ENCODE results near the gene MYBPC3.

DNA sequence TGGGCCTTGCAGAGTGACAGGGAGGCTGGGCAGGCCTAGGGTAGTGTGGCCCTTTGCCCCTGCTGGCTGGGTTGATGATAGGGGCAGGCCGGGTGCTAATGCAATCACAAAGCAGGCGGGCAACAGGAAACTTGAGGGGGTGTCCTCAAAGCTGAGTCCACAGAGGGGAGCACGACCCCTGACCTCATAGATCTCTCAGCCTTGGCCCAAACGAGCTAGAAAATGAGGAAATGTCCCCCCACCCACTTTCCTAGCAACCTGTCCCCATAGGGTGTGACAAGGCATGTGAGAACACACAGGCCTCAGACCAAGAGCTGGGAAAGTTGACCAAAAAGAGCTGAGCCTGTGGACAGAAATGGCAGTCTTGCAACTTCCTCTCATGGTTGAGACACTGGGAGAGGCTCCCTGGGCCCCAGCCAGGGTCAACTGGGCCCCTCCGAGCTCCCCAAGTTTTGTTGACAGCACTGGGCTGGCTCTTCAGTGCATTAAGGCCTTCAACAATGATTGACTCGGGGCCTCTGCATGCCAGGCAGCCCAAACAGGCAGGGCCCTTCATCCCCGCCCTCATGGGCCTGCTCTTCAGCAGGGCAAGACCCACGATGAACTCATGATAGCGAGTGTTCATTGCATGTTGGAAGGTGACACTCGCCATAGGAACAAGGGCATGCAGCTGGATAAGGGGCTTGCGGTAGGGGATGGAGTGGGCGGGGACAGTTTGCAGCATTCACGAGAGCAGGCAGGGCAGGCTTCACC is 35.6 kb upstream of the MYBPC3 start:
- TF ChIP-seq, protein P1, sequence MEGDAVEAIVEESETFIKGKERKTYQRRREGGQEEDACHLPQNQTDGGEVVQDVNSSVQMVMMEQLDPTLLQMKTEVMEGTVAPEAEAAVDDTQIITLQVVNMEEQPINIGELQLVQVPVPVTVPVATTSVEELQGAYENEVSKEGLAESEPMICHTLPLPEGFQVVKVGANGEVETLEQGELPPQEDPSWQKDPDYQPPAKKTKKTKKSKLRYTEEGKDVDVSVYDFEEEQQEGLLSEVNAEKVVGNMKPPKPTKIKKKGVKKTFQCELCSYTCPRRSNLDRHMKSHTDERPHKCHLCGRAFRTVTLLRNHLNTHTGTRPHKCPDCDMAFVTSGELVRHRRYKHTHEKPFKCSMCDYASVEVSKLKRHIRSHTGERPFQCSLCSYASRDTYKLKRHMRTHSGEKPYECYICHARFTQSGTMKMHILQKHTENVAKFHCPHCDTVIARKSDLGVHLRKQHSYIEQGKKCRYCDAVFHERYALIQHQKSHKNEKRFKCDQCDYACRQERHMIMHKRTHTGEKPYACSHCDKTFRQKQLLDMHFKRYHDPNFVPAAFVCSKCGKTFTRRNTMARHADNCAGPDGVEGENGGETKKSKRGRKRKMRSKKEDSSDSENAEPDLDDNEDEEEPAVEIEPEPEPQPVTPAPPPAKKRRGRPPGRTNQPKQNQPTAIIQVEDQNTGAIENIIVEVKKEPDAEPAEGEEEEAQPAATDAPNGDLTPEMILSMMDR (IDR thresholded peaks at IDR 0.05; ENCODE audit: low read depth, low read length) = no peak
- TF ChIP-seq POLR2A (IDR thresholded peaks at IDR 0.05; ENCODE audit: extremely low read depth, insufficient read length) = no peak
- TF ChIP-seq, protein P2, sequence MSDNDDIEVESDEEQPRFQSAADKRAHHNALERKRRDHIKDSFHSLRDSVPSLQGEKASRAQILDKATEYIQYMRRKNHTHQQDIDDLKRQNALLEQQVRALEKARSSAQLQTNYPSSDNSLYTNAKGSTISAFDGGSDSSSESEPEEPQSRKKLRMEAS (IDR thresholded peaks at IDR 0.05; ENCODE audit: low read depth, low read length) = no peak
- TF ChIP-seq MYC (IDR thresholded peaks at IDR 0.05; ENCODE audit: low read depth, low read length) = no peak

Measured in NB4 (cell line).